Endothelial cell of umbilical vein (primary cell): Measurements from ENCODE around the gene ANKRD40CL. TPM values are rescaled to one million over a fixed set of nuclear protein-coding genes. Genes with fewer than 3 reads are reported as not detected.

Experiments
- microRNA-seq: library from miRNA; unstranded; fragments of <30 nt; microRNA quantifications from one replicate; pipeline ENCODE4 v1.2.0, GENCODE V29; 2021; ENCODE audit warnings: borderline number of aligned reads, borderline replicate concordance
- polyA plus RNA-seq, 4 experiments: library from polyadenylated mRNA; depleted of rRNA in 3 of 4; stranded (reverse) in 3 of 4; unstranded in 1 of 4; fragments of >200 nt; gene quantifications; 2 replicates each; pipeline versions ENCODE4 v1.2.1 to v1.2.3, GENCODE V29; 2011 to 2012; ENCODE audit warnings: missing spikeins in 1 of 4
- small RNA-seq: library from RNA; depleted of rRNA; stranded (forward); fragments of <200 nt; gene quantifications from one replicate; pipeline ENCODE3, GENCODE V24; 2012; ENCODE audit warnings: low replicate concordance, low read depth; ENCODE audit not compliant: insufficient read depth, insufficient read length
- total RNA-seq: library from RNA; stranded (reverse); gene quantifications from 2 replicates; pipeline ENCODE4 v1.2.3, GENCODE V29; 2021

ANKRD40CL gene
- total and polyA plus RNA-seq, 2 donors (not counting 3 experiments of a cell fraction or from before 2014, with no cell fraction given) = not detected

Small RNA genes within 50 kb of the gene (microRNA-seq; reads per million reads assigned to microRNA genes)
- not detected for gene MIR8059

Small RNA genes within 50 kb of the gene (small RNA-seq; reads per million reads assigned to genes)
- gene AC005921.1 (not detected), gene MIR8059 (not detected)

Other genes with a start within 250 kb of the ANKRD40CL start
- not detected in 2 replicates for gene EPN3, start 234.8 kb downstream of the ANKRD40CL start, total RNA-seq
- gene EPN3, start 234.8 kb downstream of the ANKRD40CL start, polyA plus RNA-seq = not detected in 2 replicates
- gene SPATA20, start 220.3 kb downstream of the ANKRD40CL start, total RNA-seq = 31.4 and 42.3 TPM in 2 replicates
- 51.5 and 52.7 TPM in 2 replicates for gene SPATA20, start 220.3 kb downstream of the ANKRD40CL start, polyA plus RNA-seq
- not detected in 2 replicates for gene CACNA1G, start 206.8 kb downstream of the ANKRD40CL start, total RNA-seq
- gene CACNA1G, start 206.8 kb downstream of the ANKRD40CL start, polyA plus RNA-seq = not detected in 2 replicates
- gene ABCC3, start 132.6 kb downstream of the ANKRD40CL start, total RNA-seq = 1.1 and 2.1 TPM in 2 replicates
- 2.6 and 4.2 TPM in 2 replicates for gene ABCC3, start 132.6 kb downstream of the ANKRD40CL start, polyA plus RNA-seq
- gene ANKRD40, start 59.6 kb downstream of the ANKRD40CL start, total RNA-seq = 55.0 and 56.0 TPM in 2 replicates
- 24.3 and 24.5 TPM in 2 replicates for gene ANKRD40, start 59.6 kb downstream of the ANKRD40CL start, polyA plus RNA-seq
- 111 and 113 TPM in 2 replicates for gene LUC7L3, start 47.9 kb downstream of the ANKRD40CL start, total RNA-seq
- 42.3 and 70.9 TPM in 2 replicates for gene LUC7L3, start 47.9 kb downstream of the ANKRD40CL start, polyA plus RNA-seq
- not detected in 2 replicates for gene WFIKKN2, start 68.1 kb upstream of the ANKRD40CL start, total RNA-seq
- 0.03 TPM in 1 of 2 replicates, not detected in the other for gene WFIKKN2, start 68.1 kb upstream of the ANKRD40CL start, polyA plus RNA-seq
- gene TOB1, start 98.8 kb upstream of the ANKRD40CL start, total RNA-seq = 12.9 and 13.0 TPM in 2 replicates
- 3.3 and 4.2 TPM in 2 replicates for gene TOB1, start 98.8 kb upstream of the ANKRD40CL start, polyA plus RNA-seq